Measurements from ENCODE around the gene PRR32. TPM values are rescaled to one million over a fixed set of nuclear protein-coding genes. Genes with fewer than 3 reads are reported as not detected.

PRR32 gene, protein sequence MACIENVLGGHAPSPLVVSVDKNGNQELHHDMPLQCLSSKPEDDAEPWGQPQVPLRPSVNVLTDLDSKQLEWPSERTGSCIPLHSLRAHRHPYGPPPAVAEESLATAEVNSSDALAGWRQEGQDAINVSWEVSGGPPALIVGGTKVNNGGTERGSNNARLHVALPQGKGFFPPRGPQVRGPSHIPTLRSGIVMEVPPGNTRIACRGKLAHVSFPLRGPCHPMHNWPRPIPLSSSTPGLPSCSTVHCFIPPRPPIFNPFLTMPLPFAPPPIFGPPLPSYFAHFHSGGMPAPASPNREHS
- total RNA-seq = not detected in 2 replicates

DNA sequence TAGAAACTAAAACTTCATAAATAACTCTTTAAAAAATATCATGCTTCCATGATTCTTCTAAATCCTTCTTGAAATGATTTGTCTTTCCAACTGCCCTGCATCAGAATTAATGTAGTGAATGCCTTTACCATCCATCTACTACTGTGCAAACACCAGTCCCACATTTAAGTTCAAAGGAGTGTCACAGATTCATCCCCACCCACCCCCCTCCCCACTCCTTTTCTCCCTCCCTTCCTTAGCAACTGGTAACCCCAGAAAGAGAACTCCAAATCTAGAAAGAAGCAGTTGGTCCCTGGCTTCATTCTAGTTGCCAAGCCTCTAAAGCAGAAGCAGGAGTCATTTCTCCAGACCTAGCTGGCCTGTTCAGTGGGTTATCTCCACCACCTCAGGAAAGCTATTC is at the start of gene PRR32:
TSS of gene PRR32 (plus strand) at position 301 of the 400 bp plus-strand sequence. CDS start 115 bp downstream, outside the sequence.

